Measurements from ENCODE around the gene FGF12.

GRCh38 chr3:192326656-192327055 is 400.7 kb downstream of the FGF12 start:
- TF ChIP-seq, protein P1, sequence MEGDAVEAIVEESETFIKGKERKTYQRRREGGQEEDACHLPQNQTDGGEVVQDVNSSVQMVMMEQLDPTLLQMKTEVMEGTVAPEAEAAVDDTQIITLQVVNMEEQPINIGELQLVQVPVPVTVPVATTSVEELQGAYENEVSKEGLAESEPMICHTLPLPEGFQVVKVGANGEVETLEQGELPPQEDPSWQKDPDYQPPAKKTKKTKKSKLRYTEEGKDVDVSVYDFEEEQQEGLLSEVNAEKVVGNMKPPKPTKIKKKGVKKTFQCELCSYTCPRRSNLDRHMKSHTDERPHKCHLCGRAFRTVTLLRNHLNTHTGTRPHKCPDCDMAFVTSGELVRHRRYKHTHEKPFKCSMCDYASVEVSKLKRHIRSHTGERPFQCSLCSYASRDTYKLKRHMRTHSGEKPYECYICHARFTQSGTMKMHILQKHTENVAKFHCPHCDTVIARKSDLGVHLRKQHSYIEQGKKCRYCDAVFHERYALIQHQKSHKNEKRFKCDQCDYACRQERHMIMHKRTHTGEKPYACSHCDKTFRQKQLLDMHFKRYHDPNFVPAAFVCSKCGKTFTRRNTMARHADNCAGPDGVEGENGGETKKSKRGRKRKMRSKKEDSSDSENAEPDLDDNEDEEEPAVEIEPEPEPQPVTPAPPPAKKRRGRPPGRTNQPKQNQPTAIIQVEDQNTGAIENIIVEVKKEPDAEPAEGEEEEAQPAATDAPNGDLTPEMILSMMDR (IDR thresholded peaks at IDR 0.05), result no peak
- TF ChIP-seq POLR2A (IDR thresholded peaks at IDR 0.05), result no peak
